ENCODE measurements around the gene CXCL9. TPM values are rescaled to one million over a fixed set of nuclear protein-coding genes. Genes with fewer than 3 reads are reported as not detected.

CXCL9 gene
- total and polyA plus RNA-seq, 10 donors, result 3.4 to 25.5 (median 16.3) TPM

DNA sequence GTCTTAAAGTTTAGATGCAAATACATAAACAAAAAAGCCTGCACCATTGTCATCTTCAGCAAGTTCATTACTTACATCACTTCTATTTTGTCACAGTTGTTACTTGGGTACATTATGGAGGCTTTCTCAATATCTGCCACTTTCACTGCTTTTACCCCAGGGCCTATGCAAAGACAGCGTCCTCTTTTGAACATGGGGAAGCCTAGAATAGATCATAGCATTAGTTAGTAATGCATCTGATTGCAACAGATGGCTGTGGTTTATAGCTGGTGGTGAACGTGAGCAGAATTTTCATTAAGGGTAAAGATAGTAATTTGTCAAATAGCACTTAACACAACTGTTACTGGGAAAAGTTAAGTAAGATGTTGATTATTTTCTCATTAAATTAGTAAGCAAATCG lies 27.8 kb upstream of the CXCL9 start:
- no peak for DNase-seq
- 41 to 62% (median 46%) methylated on average over 3 of the region's 3 CpGs for WGBS, 5 donors
- TF ChIP-seq POLR2AphosphoS5 (IDR thresholded peaks at IDR 0.05), result no peak
- TF ChIP-seq, protein P1, sequence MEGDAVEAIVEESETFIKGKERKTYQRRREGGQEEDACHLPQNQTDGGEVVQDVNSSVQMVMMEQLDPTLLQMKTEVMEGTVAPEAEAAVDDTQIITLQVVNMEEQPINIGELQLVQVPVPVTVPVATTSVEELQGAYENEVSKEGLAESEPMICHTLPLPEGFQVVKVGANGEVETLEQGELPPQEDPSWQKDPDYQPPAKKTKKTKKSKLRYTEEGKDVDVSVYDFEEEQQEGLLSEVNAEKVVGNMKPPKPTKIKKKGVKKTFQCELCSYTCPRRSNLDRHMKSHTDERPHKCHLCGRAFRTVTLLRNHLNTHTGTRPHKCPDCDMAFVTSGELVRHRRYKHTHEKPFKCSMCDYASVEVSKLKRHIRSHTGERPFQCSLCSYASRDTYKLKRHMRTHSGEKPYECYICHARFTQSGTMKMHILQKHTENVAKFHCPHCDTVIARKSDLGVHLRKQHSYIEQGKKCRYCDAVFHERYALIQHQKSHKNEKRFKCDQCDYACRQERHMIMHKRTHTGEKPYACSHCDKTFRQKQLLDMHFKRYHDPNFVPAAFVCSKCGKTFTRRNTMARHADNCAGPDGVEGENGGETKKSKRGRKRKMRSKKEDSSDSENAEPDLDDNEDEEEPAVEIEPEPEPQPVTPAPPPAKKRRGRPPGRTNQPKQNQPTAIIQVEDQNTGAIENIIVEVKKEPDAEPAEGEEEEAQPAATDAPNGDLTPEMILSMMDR (IDR thresholded peaks at IDR 0.05 in 8 of 11, conservative IDR thresholded peaks at IDR 0.05 in 3 of 11), result no peak
- TF ChIP-seq POLR2A (IDR thresholded peaks at IDR 0.05), result no peak

DNA sequence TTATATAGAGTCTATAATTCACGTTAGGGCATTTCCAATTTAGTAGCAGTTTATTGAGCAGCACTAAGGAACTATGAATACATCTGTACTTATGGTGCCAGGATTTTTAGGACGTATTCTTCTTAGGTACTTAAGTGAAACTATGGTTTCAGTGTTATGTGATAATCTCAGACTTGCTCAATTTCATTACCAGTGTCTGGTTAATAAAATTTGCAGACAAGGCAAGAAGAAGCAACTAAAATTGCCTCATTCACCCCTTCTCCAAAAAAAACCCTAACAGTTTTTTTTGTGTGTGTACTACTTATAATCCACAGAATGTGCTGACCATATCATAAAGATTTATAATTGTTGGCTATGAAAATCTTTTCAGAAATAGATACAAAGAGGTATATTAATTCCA lies 22.0 kb upstream of the CXCL9 start:
- H3K4me3 ChIP-seq, result no peak overlapping the region
- no peaks in the 10 kb centered on the region for H3K27me3 ChIP-seq (replicated peaks in 1 of 7)
- H3K4me1 ChIP-seq, result peaks cover 0 to 24% (median 11%) of the 10 kb centered on the region in 6 donors
- peak overlapping the region in 2 of 8 donors; percentile 63 to 66 for H3K27ac ChIP-seq
- no peaks in the 10 kb centered on the region for H3K9me3 ChIP-seq
- H3K36me3 ChIP-seq, result no peaks in the 10 kb centered on the region
- no peak for DNase-seq
- 58 to 80% (median 71%) methylated on average over 2 of the region's 2 CpGs for WGBS, 5 donors
- no peak for TF ChIP-seq POLR2AphosphoS5 (IDR thresholded peaks at IDR 0.05)
- TF ChIP-seq POLR2A (IDR thresholded peaks at IDR 0.05), result no peak
- TF ChIP-seq, protein P1 (IDR thresholded peaks at IDR 0.05 in 8 of 11, conservative IDR thresholded peaks at IDR 0.05 in 3 of 11), result no peak
- intact Hi-C loops (cut with DNase I; ENCODE audit: low total_unique reads), result no loop called here

More for the DNA sequence above, 27.8 kb upstream of the CXCL9 start:
- H3K9me3 ChIP-seq, result no peaks in the 10 kb centered on the region
- H3K4me3 ChIP-seq, result peak overlapping the region in 1 of 8 donors; percentile 12
- peaks cover 0 to 7% (median 0%) of the 10 kb centered on the region in 6 donors for H3K4me1 ChIP-seq
- H3K36me3 ChIP-seq, result no peaks in the 10 kb centered on the region
- intact Hi-C loops (cut with DNase I; ENCODE audit: low total_unique reads), result no loop called here
- H3K27me3 ChIP-seq (replicated peaks in 1 of 7), result no peaks in the 10 kb centered on the region
- peak overlapping the region in 1 of 8 donors; percentile 56 for H3K27ac ChIP-seq

GRCh38 chr4:76028350-76028765 lies 21.0 kb upstream of the CXCL9 start:
- Histone ChIP-seq H3K36me3 (no peaks in the 10 kb centered on the region), H3K27ac (peak overlapping the region in 7 of 8 donors; percentile 24 to 76 (median 63)), H3K9me3 (no peaks in the 10 kb centered on the region), H3K4me3 (peak overlapping the region in 2 of 8 donors; percentile 33 to 53), H3K4me1 (peaks cover 6 to 34% (median 20%) of the 10 kb centered on the region in 6 donors), H3K27me3 (replicated peaks in 1 of 7) (no peaks in the 10 kb centered on the region)
- 5 to 9% (median 6%) methylated on average over 6 of the region's 6 CpGs for WGBS, 5 donors
- intact Hi-C loops (cut with DNase I; ENCODE audit: low total_unique reads), result no loop called here
- DNase-seq, result no peak
- TF ChIP-seq POLR2AphosphoS5 (IDR thresholded peaks at IDR 0.05) (no peak), POLR2A (IDR thresholded peaks at IDR 0.05) (no peak)
- TF ChIP-seq, protein P1 (IDR thresholded peaks at IDR 0.05 in 8 of 11, conservative IDR thresholded peaks at IDR 0.05 in 3 of 11), result no peak

GRCh38 chr4:76024065-76024464 lies 16.8 kb upstream of the CXCL9 start:
- DNase-seq, result no peak
- Histone ChIP-seq H3K27me3 (replicated peaks in 1 of 7) (no peaks in the 10 kb centered on the region), H3K4me1 (peaks cover 12 to 33% (median 27%) of the 10 kb centered on the region in 6 donors), H3K4me3 (peak overlapping the region in 1 of 8 donors; percentile 21), H3K36me3 (no peaks in the 10 kb centered on the region), H3K9me3 (no peaks in the 10 kb centered on the region), H3K27ac (peak overlapping the region in 2 of 8 donors; percentile 5 to 51)
- TF ChIP-seq, protein P1 (IDR thresholded peaks at IDR 0.05 in 8 of 11, conservative IDR thresholded peaks at IDR 0.05 in 3 of 11), result no peak
- TF ChIP-seq POLR2A (IDR thresholded peaks at IDR 0.05) (no peak), POLR2AphosphoS5 (IDR thresholded peaks at IDR 0.05) (no peak)
- 22 to 44% (median 38%) methylated on average over 4 of the region's 4 CpGs for WGBS, 5 donors
- intact Hi-C loops (cut with DNase I; ENCODE audit: low total_unique reads), result no loop called here
